ENCODE data around the gene BCAS3.

Gene BCAS3

DNA sequence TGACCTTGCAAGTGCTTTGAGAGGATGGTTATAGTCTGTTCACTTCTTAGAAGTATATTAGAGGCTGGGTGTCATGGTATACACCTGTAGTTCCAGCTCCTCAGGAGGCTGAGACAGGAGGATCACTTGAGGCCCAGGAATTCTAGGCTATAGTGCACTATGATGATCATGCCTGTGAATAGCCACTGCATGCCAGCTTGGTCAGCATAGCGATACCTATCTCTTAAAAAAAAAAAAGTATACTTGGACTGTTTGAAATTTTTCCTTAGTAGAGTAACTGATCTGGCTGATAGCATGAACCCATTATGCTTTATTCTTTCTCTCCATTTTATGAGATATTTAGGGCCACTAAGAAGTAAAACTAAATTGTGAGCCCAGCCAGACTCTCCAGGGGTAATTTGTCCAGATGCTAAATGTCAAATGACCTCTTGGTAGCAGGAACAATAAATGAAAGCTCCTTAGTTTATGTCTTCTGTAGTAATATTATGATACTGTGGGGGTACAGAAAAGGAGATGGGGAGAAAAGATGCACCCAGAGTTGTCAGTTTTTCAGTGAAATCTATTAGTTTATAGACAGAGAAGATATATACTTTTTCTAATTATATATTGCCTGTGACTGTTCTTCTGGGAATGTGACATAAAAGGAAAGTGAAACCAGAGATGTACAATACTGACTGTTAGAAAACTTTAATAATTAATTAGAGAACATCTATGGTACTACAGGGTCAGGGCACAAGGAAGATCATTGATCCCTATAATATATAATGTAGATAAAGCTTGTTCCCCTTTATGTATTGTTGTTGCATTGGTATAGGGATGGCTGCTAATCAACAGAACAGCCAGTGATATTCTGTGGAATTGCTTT is 386.7 kb downstream of the BCAS3 start:
- DNase-seq (ENCODE audit: low read depth in 2 of 2) = no peak

DNA sequence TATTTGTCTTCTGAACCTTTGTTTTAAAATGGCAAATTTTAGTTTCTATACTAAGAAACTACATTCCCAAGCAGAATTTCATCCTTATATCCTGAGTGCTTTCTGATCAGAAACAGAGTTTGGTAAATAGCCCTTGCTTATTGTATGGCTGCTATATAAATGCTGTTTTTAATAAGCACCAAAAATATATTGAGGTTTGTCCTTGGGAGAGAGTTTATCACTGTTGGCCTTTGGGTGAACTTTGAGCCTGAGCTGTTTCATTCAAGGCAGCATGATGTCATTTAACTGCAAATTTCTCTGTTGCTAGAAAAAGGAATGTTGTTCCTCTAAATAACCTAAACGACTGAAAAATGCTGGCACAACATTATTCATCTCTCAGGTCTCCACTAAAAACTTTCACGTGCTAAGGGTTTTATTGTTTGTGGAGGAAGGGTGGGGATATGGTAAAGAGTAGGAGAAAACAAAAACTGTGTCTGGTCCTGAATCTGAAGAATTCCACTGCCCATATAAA is 387.7 kb downstream of the BCAS3 start:
- no peak for DNase-seq (ENCODE audit: low read depth in 2 of 2)

- no peak for DNase-seq (ENCODE audit: low read depth in 2 of 2)
Observed at GRCh38 chr17:61066062-61066461, 388.4 kb downstream of the BCAS3 start.

GRCh38 chr17:61070649-61071048 is 393.0 kb downstream of the BCAS3 start:
- DNase-seq (ENCODE audit: low read depth in 2 of 2) = no peak

- DNase-seq (ENCODE audit: low read depth in 2 of 2) = no peak
Observed at GRCh38 chr17:61072648-61073047, 395.0 kb downstream of the BCAS3 start.

DNA sequence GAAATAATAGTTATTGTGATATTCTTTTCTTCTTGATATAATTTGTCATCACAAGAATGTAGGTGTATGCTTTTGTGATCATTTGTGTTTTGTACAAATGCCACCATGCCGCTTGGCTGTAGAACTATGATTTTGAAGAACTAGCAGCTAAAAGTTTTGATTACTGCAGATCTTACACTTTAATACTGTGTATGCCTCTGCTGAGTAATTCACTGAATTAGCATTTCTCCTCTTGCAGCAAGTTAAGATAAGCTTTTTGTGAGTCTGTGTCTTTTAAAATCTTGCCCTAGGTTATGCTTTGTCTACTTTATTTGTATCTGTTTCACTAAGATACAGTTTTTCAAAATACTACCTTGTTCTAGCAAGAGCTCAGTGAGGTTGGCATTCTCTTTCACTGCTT is 395.5 kb downstream of the BCAS3 start:
- DNase-seq (ENCODE audit: low read depth in 2 of 2) = no peak

GRCh38 chr17:61073799-61074513 is 396.3 kb downstream of the BCAS3 start:
- DNase-seq (ENCODE audit: low read depth in 2 of 2) = no peak

GRCh38 chr17:61075988-61076387 is 398.3 kb downstream of the BCAS3 start:
- no peak for DNase-seq (ENCODE audit: low read depth in 2 of 2)

GRCh38 chr17:61076621-61077031 is 399.0 kb downstream of the BCAS3 start:
- DNase-seq (ENCODE audit: low read depth in 2 of 2) = no peak

GRCh38 chr17:61081959-61082358 is 404.3 kb downstream of the BCAS3 start:
- no peak for DNase-seq (ENCODE audit: low read depth in 2 of 2)

GRCh38 chr17:61084260-61084659 is 406.6 kb downstream of the BCAS3 start:
- DNase-seq (ENCODE audit: low read depth in 2 of 2) = no peak

DNA sequence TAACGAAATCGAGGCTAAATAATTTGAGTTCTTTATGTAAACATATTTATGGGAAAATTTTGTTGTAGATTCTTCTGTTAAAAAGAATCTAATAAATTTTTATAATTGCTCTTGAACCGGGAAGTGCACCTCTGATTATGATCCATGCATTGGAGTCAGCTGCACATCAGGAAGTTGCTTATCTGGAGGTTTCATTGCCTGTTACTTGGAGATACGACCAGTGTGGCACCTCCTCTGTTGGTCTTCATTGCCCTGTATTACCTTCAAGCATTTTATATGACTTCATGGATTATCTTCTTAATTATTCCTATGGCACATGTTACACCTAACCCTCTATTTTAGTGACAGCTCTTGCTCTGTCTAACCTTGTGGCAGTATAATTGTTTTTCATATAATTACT is 409.4 kb downstream of the BCAS3 start:
- DNase-seq (ENCODE audit: low read depth in 2 of 2) = no peak

GRCh38 chr17:61088556-61088955 is 410.9 kb downstream of the BCAS3 start:
- DNase-seq (ENCODE audit: low read depth in 2 of 2) = no peak

GRCh38 chr17:61091096-61091495 is 413.4 kb downstream of the BCAS3 start:
- DNase-seq (ENCODE audit: low read depth in 2 of 2) = no peak

GRCh38 chr17:61097781-61098180 is 420.1 kb downstream of the BCAS3 start:
- DNase-seq (ENCODE audit: low read depth in 2 of 2) = no peak

- no peak for DNase-seq (ENCODE audit: low read depth in 2 of 2)
Observed at GRCh38 chr17:61106354-61106753, 428.7 kb downstream of the BCAS3 start.

- DNase-seq (ENCODE audit: low read depth in 2 of 2) = no peak
Observed at GRCh38 chr17:61116577-61116976, 438.9 kb downstream of the BCAS3 start.

- DNase-seq (ENCODE audit: low read depth in 2 of 2) = no peak
Observed at GRCh38 chr17:61117983-61118382, 440.3 kb downstream of the BCAS3 start.

DNA sequence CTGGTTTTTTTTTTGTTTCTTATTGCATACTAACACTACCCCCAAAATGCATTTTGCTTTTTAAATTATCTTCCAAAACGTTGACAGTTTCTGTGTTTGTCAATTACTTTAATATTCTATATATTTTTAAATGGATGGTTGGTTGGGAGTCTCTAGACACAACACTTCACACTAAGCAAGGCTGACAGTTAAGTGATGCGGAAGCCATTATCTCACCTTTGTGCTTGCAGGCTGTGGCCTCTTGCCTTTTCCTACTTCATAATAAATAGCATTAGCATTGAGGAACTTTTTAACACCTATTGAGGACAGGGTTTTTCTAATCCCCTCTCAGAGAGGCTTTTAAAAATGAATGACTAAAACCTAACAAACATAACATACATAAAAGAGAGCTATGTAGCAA is 441.2 kb downstream of the BCAS3 start:
- DNase-seq (ENCODE audit: low read depth in 2 of 2) = no peak

DNA sequence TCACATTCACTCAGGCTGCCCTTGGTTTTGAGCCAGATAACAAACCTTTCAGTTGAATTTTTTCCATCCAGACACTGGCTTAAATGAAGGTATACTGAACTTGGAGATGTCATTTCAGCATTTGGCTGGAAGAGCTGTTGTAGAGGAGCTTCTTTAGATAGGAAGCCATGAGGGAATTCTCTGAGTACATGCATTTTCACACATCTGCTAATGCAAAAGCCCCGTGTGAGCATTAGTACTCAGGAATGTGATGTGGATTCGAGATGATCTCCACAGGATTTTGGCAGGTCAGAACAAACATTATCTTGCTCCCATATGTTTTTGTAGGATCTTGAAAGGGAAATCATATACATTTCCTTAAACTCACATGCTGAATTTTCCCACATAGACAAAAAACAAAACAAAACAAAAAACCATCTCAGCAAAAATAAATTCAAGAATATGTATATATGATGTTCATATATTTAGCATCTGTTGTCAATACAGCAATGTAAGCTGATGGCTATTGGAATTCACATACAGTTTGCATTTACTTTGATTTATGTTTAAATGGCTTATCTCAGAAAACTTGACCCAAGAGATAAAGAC is 444.8 kb downstream of the BCAS3 start:
- DNase-seq (ENCODE audit: low read depth in 2 of 2) = no peak

GRCh38 chr17:61124562-61124961 is 446.9 kb downstream of the BCAS3 start:
- DNase-seq (ENCODE audit: low read depth in 2 of 2) = no peak

DNA sequence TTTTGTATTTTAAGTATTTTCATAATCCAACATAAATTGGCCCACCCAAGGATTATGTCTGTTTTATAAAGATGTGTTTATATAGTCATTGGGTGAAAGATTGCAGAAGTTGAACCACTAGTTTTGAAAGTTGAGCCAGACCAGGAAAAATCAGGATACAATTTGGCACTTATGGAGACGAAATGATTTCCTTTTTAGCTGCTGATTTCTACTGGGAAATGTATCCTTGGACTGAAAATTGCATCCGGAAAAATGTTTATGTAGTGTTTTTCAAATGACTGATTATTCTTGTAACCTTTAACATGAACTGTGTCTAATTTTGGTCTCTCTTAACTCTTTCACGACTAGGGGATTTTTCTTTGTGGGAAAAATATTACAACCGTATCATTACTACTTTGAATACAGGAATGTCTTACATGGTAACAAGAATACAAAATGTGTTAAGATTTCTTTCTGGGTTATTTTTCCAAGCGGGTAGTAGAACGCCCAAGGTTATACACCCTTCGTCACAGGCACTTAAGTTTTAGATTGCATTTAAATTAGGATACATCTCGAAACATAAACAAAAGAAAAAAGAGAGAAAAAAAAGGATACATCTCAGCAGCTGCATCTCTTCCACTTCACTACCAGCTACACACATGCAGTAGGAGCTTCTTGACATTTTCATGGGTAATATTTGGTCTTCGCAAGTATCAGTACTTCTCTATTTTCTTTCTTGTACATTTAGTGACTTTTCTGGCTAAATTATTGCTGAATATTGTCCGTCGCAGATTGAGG is 449.0 kb downstream of the BCAS3 start:
- no peak for DNase-seq (ENCODE audit: low read depth in 2 of 2)
